Measurements from ENCODE around the gene ODAD3.

DNA sequence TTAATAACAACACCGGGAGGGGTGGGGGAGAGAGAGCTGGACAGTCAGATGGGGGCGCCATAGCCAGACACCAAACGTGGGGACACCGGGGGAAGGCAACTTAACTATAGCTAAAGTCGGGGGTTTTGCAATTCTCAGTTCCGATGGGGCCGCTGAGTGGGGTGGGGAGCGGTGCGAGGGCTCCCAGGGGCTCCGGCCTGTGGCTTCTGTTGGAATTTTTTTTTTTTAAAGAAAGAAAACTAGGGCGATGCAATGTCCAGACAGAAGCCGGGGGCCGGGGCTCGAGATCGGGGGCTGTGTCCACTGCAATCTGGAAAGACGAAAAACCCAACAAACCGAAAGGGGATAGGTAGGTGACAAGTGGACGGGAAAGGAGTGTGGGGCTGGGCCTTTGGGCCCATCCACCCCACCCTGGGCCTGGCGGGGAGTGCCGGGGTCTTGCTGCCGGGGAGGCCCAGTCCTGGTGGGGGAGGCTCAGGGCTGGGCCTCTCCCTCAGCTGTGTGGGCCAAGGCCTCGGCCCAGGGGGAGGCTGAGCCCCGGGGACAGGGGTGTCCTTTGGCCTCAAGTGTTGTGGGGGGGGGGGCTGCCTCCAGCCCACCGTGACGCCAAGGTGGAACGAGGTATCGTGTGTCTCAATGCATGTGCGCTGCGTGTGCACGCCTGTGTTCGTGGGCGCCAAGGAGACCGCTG lies 17.8 kb upstream of the ODAD3 start:
- TF ChIP-seq CTCF (conservative IDR thresholded peaks at IDR 0.05) (no peak; the same call in 1 of the 2 replicates), ZFX (IDR thresholded peaks at IDR 0.05) (no peak)

All from C4-2B (cell line).